GM18870 (cell line): Measurements from ENCODE around the gene ZNF816.
"Not testable (repeated sequence)": the region's sequence is repeated elsewhere in the genome, so short reads cannot be mapped to it uniquely, and the experiment has no call there.

Source experiments
- ATAC-seq: cut with Tn5 transposase; IDR thresholded peaks from one replicate; pipeline ENCODE4 v1.9.1; 2021; ENCODE audit warnings: moderate library complexity; ENCODE audit not compliant: unreplicated experiment

Gene ZNF816

GRCh38 chr19:52962394-52963246, at the start of gene ZNF816:
Gene ZNF816, minus strand, starts transcription at chr19:52962881. Its CDS starts 6,792 bp downstream, at chr19:52956089.
- peak; percentile 74 for ATAC-seq

GRCh38 chr19:53012006-53012405, 49.3 kb upstream of the ZNF816 start:
- no peak for ATAC-seq

- no peak for ATAC-seq
Observed at GRCh38 chr19:53010494-53010893, 47.8 kb upstream of the ZNF816 start.

- ATAC-seq = no peak
Observed at GRCh38 chr19:53008061-53008778, 45.5 kb upstream of the ZNF816 start.

GRCh38 chr19:53007606-53008005, 44.9 kb upstream of the ZNF816 start:
- no peak for ATAC-seq

- no peak for ATAC-seq
Observed at GRCh38 chr19:53007200-53007599, 44.5 kb upstream of the ZNF816 start.

GRCh38 chr19:53004242-53004641, 41.6 kb upstream of the ZNF816 start:
- ATAC-seq = no peak

- no peak for ATAC-seq
Observed at GRCh38 chr19:53002479-53002878, 39.8 kb upstream of the ZNF816 start.

- ATAC-seq = no peak
Observed at GRCh38 chr19:52997975-52998374, 35.3 kb upstream of the ZNF816 start.

- ATAC-seq = no peak
Observed at GRCh38 chr19:52995711-52996110, 33.0 kb upstream of the ZNF816 start.

- no peak for ATAC-seq
Observed at GRCh38 chr19:52993342-52994178, 30.9 kb upstream of the ZNF816 start.

GRCh38 chr19:52992109-52993004, 29.7 kb upstream of the ZNF816 start:
- no peak for ATAC-seq

GRCh38 chr19:52991484-52991883, 28.8 kb upstream of the ZNF816 start:
- ATAC-seq = no peak

- ATAC-seq = no peak
Observed at GRCh38 chr19:52990759-52991418, 28.2 kb upstream of the ZNF816 start.

- no peak for ATAC-seq
Observed at GRCh38 chr19:52988506-52988905, 25.8 kb upstream of the ZNF816 start.

GRCh38 chr19:52987221-52987620, 24.5 kb upstream of the ZNF816 start:
- ATAC-seq = no peak

- ATAC-seq = not testable (repeated sequence)
Observed at GRCh38 chr19:52983167-52983566, 20.5 kb upstream of the ZNF816 start.

GRCh38 chr19:52981329-52981728, 18.6 kb upstream of the ZNF816 start:
- no peak for ATAC-seq

GRCh38 chr19:52967772-52968171, 5.1 kb upstream of the ZNF816 start:
- no peak for ATAC-seq

GRCh38 chr19:52963247-52963618, 552 bp upstream of the ZNF816 start:
- ATAC-seq = peak; percentile 18
